Mucosa of rectum (tissue), 2 donors: ENCODE measurements around the gene BDKRB1.
A peak's percentile ranks its signal among the peaks of the same experiment; 100 is the strongest.

Source experiments
- H3K27ac ChIP-seq, 2 donors: one replicate each; pipeline ENCODE4 v1.7.0; 2013; ENCODE audit warnings: inconsistent platforms in 2 of 2, low read depth in 2 of 2, low read length in 2 of 2
- H3K27me3 ChIP-seq, 2 donors: one replicate each; pipeline ENCODE4 v1.7.0; 2013; ENCODE audit warnings: low read length in 2 of 2; ENCODE audit not compliant: control insufficient read depth in 2 of 2, insufficient read depth in 2 of 2
- H3K36me3 ChIP-seq, 2 donors: one replicate each; pipeline ENCODE4 v1.7.0; 2013; ENCODE audit warnings: low read length in 2 of 2; ENCODE audit not compliant: control insufficient read depth in 2 of 2, insufficient read depth in 2 of 2
- H3K4me1 ChIP-seq, 2 donors: one replicate each; pipeline ENCODE4 v1.7.0; 2013; ENCODE audit warnings: low read length in 2 of 2, mild to moderate bottlenecking in 1 of 2; ENCODE audit not compliant: control insufficient read depth in 2 of 2, insufficient read depth in 2 of 2
- H3K4me3 ChIP-seq, 2 donors: one replicate each; pipeline ENCODE4 v1.7.0; 2013; ENCODE audit warnings: low read length in 2 of 2
- H3K9ac ChIP-seq, 2 donors: one replicate each; pipeline ENCODE4 v1.7.0; 2013; ENCODE audit warnings: low read length in 2 of 2, low read depth in 1 of 2, mild to moderate bottlenecking in 1 of 2
- H3K9me3 ChIP-seq, 2 donors: one replicate each; pipeline ENCODE4 v1.7.0; 2013; ENCODE audit warnings: low read length in 2 of 2; ENCODE audit not compliant: control insufficient read depth in 2 of 2
- donor health status: healthy.
- donor health status: Normal muscosa, but diverticular disease.

The BDKRB1 gene

DNA sequence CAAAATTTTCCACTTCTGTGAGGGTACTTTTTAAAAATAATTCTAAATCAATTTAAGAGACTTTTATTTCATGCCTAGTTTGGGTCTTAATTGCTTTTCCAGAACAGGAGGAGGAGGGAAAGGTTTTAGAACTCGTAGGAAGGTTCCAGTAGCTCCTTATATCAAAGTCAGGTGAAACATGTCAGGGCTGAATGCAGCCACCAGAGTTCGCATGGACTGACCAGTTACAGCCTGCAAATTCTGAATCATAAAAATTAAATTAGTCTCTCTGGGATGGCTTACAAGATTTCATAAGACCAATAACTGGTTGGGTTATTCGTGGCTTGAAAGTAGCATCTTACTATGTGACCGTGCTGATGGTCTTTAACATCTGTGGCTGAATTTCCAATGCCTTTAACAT, 397 bp downstream of the BDKRB1 start:
- no peaks in the 10 kb centered on the region for H3K36me3 ChIP-seq
- no peaks in the 10 kb centered on the region for H3K27me3 ChIP-seq
- peak overlapping the region in 1 of 2 donors; percentile 59 for H3K27ac ChIP-seq
- H3K9ac ChIP-seq = no peak overlapping the region
- peaks cover 2 to 3% of the 10 kb centered on the region in 2 donors for H3K4me1 ChIP-seq
- H3K4me3 ChIP-seq = no peak overlapping the region
- no peaks in the 10 kb centered on the region for H3K9me3 ChIP-seq

DNA sequence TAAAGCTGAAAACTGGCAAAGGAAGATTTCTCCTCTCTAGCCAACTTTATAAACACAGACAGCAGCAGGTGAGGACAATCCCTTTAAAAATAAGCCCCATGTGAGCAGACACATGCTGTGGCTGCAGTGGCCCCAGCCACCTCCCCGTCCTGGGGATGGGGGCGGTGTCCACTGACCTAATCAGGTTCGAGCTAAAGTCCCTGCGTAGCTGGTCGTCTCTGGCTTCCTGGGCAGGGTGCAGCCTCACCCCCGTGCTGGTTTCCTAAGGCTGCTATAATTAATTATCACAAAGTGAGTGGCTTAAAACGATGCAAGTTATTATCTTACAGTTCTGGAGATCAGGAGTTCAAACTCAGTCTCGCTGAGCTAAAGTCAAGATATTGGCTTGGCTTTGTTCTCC, 1.0 kb downstream of the BDKRB1 start:
- H3K4me3 ChIP-seq = peak overlapping the region in 1 of 2 donors; percentile 1
- H3K4me1 ChIP-seq = peaks cover 2 to 3% of the 10 kb centered on the region in 2 donors
- H3K36me3 ChIP-seq = no peaks in the 10 kb centered on the region
- no peaks in the 10 kb centered on the region for H3K9me3 ChIP-seq
- H3K27ac ChIP-seq = peak overlapping the region in 1 of 2 donors; percentile 7
- H3K9ac ChIP-seq = no peak overlapping the region
- no peaks in the 10 kb centered on the region for H3K27me3 ChIP-seq

DNA sequence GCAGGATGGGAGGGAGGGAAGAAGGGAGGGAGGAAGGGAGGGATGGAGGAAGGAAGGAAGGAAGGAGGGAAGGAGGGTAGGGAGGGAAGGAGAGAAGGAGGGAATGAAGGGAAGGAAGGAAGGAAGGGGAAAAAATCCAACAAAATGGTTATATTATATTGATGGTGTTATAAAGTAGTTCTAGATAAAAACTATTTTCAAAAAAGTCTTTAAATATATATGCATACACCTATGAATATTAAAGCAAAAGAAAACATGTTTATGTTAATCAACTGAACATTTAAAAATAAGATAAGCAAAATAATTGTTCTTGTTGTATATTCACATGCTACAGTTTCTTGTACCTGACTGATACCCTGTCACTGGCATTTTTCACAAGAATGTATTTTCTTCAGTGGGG, 1.9 kb downstream of the BDKRB1 start:
- Histone ChIP-seq H3K27ac (no peak overlapping the region), H3K9me3 (no peaks in the 10 kb centered on the region), H3K36me3 (no peaks in the 10 kb centered on the region), H3K9ac (no peak overlapping the region), H3K4me3 (no peak overlapping the region), H3K4me1 (peaks cover 0 to 2% of the 10 kb centered on the region in 2 donors), H3K27me3 (no peaks in the 10 kb centered on the region)

DNA sequence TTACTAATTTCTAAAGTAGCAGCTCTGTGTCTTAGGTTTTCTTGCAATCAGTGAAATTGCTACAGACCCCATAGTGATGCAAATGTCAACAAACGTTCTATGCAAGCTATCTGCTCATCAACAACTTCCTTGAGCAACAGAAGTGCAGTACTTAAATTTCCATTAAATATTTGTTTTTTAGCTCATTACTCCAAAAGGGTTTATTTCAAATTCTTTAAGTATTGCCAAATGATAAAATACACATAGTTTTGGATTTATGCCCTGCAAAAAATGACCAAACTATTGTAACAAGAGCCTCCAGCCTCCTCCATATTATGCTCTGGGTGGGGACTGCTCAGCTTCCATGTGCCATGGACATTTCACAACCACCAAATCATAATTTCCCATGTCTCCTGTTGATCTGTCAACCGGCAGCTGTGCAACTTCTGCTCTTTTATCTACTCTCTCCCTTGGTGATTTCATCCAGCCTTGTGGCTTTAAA, 4.4 kb downstream of the BDKRB1 start:
- H3K4me3 ChIP-seq = no peak overlapping the region
- H3K27ac ChIP-seq = no peak overlapping the region
- H3K4me1 ChIP-seq = peaks cover 0 to 13% of the 10 kb centered on the region in 2 donors
- H3K9ac ChIP-seq = no peak overlapping the region
- no peaks in the 10 kb centered on the region for H3K9me3 ChIP-seq
- no peaks in the 10 kb centered on the region for H3K36me3 ChIP-seq
- no peaks in the 10 kb centered on the region for H3K27me3 ChIP-seq

DNA sequence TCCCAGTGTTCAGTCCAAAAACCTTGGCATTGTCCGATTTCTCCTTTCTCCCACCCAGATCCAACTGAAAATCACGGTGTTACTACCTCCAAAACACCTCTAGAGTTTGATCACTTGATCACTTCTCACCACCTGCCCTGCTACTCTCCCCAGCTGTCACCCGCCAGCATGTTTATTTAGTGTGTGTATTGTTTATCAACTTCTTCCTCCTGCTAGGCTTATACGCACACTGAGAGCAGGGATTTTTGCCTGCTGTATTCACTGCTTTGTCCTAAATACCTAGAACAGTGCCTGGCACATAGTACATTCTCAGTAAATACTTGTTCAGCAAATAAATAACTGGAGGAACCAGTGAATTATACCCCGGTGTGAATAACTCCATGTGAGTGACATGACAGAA, 5.0 kb downstream of the BDKRB1 start:
- Histone ChIP-seq H3K27ac (no peak overlapping the region), H3K4me3 (no peak overlapping the region), H3K4me1 (peaks cover 0 to 14% of the 10 kb centered on the region in 2 donors), H3K9me3 (no peaks in the 10 kb centered on the region), H3K9ac (no peak overlapping the region), H3K36me3 (no peaks in the 10 kb centered on the region), H3K27me3 (no peaks in the 10 kb centered on the region)

DNA sequence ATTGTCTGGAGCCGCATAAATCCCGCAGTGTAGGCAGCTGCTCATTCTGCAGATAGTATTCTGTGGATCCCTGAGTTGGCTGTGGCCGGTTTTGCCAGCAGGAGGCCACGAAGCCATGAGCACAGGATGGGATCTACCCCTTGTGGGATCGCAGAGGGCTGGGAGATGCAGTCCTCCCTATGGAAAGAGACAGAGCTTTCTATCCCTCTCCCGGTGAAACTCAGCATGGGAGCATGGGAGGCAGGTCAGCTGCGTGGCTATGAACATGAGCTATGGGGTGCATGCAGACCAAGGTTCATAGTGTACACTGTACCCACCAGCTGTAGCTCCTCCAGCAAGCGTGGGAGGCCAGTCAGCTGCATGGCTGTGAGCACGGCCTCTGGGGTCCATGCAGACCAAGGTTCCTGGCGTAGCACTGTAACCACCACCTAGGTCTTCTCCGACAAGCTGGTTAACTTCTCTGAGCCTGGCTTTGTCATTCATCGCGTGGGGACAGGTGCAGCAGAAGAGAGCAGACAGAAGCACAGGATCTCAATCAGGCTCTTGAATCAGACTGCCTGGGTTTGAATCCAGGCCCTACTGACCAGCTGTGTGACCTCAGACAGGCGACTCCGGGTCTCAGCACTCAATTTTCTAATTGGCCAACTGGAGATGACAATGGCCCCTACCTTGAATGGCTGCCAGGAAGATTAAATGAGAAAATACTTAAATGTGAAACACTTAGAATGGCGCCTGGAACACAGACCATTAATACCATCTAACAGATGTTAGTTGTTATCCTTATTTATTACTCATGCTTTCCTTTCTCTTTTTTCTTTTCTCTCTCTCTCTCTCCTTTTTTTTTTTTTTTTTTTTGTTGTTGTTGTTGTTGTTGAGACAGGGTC, 6.0 kb downstream of the BDKRB1 start:
- H3K27ac ChIP-seq = peak overlapping the region in 1 of 2 donors; percentile 38
- H3K4me1 ChIP-seq = peaks cover 0 to 12% of the 10 kb centered on the region in 2 donors
- no peaks in the 10 kb centered on the region for H3K9me3 ChIP-seq

DNA sequence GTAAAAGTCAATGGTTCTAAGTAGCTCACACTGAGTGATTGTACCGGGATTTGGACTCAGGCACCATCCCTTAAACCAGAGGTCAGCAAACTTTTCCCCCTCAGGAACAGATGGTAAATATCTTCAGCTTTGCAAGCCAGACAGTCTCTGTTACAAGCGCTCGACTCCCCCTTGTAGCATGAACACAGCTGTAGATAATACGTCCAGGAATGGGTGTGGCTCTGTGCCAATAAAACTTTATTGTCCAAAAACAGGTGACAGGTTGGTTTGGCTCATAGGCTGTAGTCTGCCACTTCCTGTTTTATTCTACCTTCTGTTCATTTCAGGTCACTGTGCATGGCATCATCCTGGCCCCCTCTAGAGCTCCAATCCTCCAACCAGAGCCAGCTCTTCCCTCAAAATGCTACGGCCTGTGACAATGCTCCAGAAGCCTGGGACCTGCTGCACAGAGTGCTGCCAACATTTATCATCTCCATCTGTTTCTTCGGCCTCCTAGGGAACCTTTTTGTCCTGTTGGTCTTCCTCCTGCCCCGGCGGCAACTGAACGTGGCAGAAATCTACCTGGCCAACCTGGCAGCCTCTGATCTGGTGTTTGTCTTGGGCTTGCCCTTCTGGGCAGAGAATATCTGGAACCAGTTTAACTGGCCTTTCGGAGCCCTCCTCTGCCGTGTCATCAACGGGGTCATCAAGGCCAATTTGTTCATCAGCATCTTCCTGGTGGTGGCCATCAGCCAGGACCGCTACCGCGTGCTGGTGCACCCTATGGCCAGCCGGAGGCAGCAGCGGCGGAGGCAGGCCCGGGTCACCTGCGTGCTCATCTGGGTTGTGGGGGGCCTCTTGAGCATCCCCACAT, 7.6 kb downstream of the BDKRB1 start:
- no peaks in the 10 kb centered on the region for H3K9me3 ChIP-seq
- peaks cover 9 to 12% of the 10 kb centered on the region in 2 donors for H3K4me1 ChIP-seq

More for the DNA sequence above, 6.0 kb downstream of the BDKRB1 start:
- Histone ChIP-seq H3K27me3 (no peaks in the 10 kb centered on the region), H3K9ac (no peak overlapping the region), H3K4me3 (no peak overlapping the region), H3K36me3 (no peaks in the 10 kb centered on the region)

DNA sequence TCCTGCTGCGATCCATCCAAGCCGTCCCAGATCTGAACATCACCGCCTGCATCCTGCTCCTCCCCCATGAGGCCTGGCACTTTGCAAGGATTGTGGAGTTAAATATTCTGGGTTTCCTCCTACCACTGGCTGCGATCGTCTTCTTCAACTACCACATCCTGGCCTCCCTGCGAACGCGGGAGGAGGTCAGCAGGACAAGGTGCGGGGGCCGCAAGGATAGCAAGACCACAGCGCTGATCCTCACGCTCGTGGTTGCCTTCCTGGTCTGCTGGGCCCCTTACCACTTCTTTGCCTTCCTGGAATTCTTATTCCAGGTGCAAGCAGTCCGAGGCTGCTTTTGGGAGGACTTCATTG, 8.2 kb downstream of the BDKRB1 start:
- H3K27ac ChIP-seq = no peak overlapping the region
- H3K4me3 ChIP-seq = no peak overlapping the region
- H3K9me3 ChIP-seq = no peaks in the 10 kb centered on the region
- peaks cover 11 to 12% of the 10 kb centered on the region in 2 donors for H3K4me1 ChIP-seq
- H3K9ac ChIP-seq = no peak overlapping the region
- H3K27me3 ChIP-seq = no peaks in the 10 kb centered on the region
- no peaks in the 10 kb centered on the region for H3K36me3 ChIP-seq

More for the DNA sequence above, 7.6 kb downstream of the BDKRB1 start:
- peak overlapping the region in 1 of 2 donors; percentile 0 for H3K4me3 ChIP-seq
- peak overlapping the region; percentile 38 to 68 for H3K27ac ChIP-seq
- H3K36me3 ChIP-seq = no peaks in the 10 kb centered on the region
- no peaks in the 10 kb centered on the region for H3K27me3 ChIP-seq
- peak overlapping the region in 1 of 2 donors; percentile 7 for H3K9ac ChIP-seq

DNA sequence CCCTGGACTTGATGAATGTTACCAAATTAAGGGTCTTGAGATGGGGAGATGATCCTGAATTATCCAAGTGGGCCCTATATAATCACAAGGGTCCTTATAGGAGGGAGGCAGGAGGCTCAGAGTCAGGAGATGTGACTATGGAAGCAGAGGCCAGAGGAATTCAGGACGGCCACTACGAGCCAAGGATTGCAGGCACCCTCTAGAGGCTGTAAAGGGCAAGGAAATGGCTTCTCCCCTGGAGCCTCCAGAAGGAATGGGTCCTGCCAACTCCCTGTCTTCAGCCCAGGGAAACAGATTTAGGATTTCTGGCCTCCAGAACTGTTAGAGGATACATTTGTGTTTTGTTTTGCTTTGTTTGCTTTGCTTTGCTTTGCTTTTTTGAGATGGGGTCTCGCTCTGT, 8.8 kb downstream of the BDKRB1 start:
- Histone ChIP-seq H3K9ac (no peak overlapping the region), H3K4me3 (no peak overlapping the region), H3K9me3 (no peaks in the 10 kb centered on the region), H3K4me1 (peaks cover 11 to 12% of the 10 kb centered on the region in 2 donors), H3K27me3 (no peaks in the 10 kb centered on the region), H3K36me3 (no peaks in the 10 kb centered on the region), H3K27ac (no peak overlapping the region)
